Cerebellar nuclear complex (tissue), 1 donor: Measurements from ENCODE around the gene VEPH1.
"Not testable (repeated sequence)": the region's sequence is repeated elsewhere in the genome, so short reads cannot be mapped to it uniquely, and the experiment has no call there.

Source experiments
- DNase-seq, 2 experiments: peaks; one replicate each; lab custom pipeline; 2025; lab: John Stamatoyannopoulos, UW

The VEPH1 gene

GRCh38 chr3:157350651-157351050, 152.6 kb downstream of the VEPH1 start:
- DNase-seq: not testable (repeated sequence)

GRCh38 chr3:157348304-157349075, 154.7 kb downstream of the VEPH1 start:
- DNase-seq: not testable (repeated sequence)

GRCh38 chr3:157347577-157348303, 155.5 kb downstream of the VEPH1 start:
- no peak for DNase-seq

GRCh38 chr3:157336252-157337009, 166.8 kb downstream of the VEPH1 start:
- no peak for DNase-seq

- DNase-seq: no peak
These were observed 167.8 kb downstream of the VEPH1 start for GRCh38 chr3:157335233-157336076.

GRCh38 chr3:157333551-157333991, 169.6 kb downstream of the VEPH1 start:
- no peak for DNase-seq

- no peak for DNase-seq
These were observed 173.0 kb downstream of the VEPH1 start for GRCh38 chr3:157330206-157330605.

GRCh38 chr3:157329551-157329950, 173.7 kb downstream of the VEPH1 start:
- DNase-seq: no peak

- no peak for DNase-seq
These were observed 175.4 kb downstream of the VEPH1 start for GRCh38 chr3:157327837-157328236.

- DNase-seq: no peak
These were observed 176.2 kb downstream of the VEPH1 start for GRCh38 chr3:157327018-157327417.

GRCh38 chr3:157324869-157325268, 178.3 kb downstream of the VEPH1 start:
- not testable (repeated sequence) for DNase-seq

GRCh38 chr3:157323360-157323759, 179.9 kb downstream of the VEPH1 start:
- no peak for DNase-seq

- no peak for DNase-seq
These were observed 183.5 kb downstream of the VEPH1 start for GRCh38 chr3:157319672-157320071.

GRCh38 chr3:157318639-157319288, 184.5 kb downstream of the VEPH1 start:
- DNase-seq: no peak

- DNase-seq: no peak
These were observed 185.3 kb downstream of the VEPH1 start for GRCh38 chr3:157317895-157318294.

- DNase-seq: no peak
These were observed 190.0 kb downstream of the VEPH1 start for GRCh38 chr3:157313186-157313585.

- no peak for DNase-seq
These were observed 190.9 kb downstream of the VEPH1 start for GRCh38 chr3:157312376-157312745.

- DNase-seq: no peak
These were observed 191.4 kb downstream of the VEPH1 start for GRCh38 chr3:157311633-157312375.

GRCh38 chr3:157310329-157311052, 192.7 kb downstream of the VEPH1 start:
- no peak for DNase-seq

GRCh38 chr3:157306502-157306901, 196.7 kb downstream of the VEPH1 start:
- no peak for DNase-seq
